Cerebellar cortex (tissue), 1 donor: ENCODE data around the gene LRRN3.
A peak's percentile ranks its signal among the peaks of the same experiment; 100 is the strongest.

ENCODE experiments used
- DNase-seq: peaks from one replicate; pipeline ENCODE4 v3.0.0-alpha.2; 2015; ENCODE audit warnings: low spot score

The LRRN3 gene

GRCh38 chr7:111105269-111105668 lies 14.3 kb downstream of the LRRN3 start:
- no peak for DNase-seq

GRCh38 chr7:111107579-111107978 lies 16.7 kb downstream of the LRRN3 start:
- DNase-seq, result no peak

GRCh38 chr7:111108000-111108399 lies 17.1 kb downstream of the LRRN3 start:
- DNase-seq, result no peak

DNA sequence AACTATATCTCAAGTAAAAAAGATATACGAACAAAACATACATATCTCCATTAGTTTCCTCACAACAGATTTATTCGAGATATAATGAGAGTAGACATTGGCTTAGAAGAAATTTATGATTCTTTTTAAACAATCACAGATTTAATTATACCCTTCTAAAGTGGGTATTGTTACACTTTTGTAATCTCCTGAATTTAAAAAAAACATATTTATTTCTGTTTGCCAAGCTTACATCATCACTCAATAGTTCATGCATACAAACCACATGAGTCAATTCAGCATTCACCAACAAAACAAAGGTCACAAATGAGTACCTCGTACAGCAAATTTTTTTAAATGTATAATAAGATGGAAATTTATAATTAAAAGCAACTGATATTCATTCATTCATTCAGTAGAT lies 17.6 kb downstream of the LRRN3 start:
- no peak for DNase-seq

- no peak for DNase-seq
These were observed 21.5 kb downstream of the LRRN3 start for GRCh38 chr7:111112439-111112838.

GRCh38 chr7:111113263-111114017 lies 22.5 kb downstream of the LRRN3 start:
- no peak for DNase-seq

GRCh38 chr7:111115966-111116365 lies 25.0 kb downstream of the LRRN3 start:
- DNase-seq, result no peak

GRCh38 chr7:111126987-111127386 lies 36.1 kb downstream of the LRRN3 start:
- DNase-seq, result no peak

GRCh38 chr7:111129435-111129834 lies 38.5 kb downstream of the LRRN3 start:
- DNase-seq, result no peak

- DNase-seq, result no peak
These were observed 41.9 kb downstream of the LRRN3 start for GRCh38 chr7:111132833-111133232.

- no peak for DNase-seq
These were observed 46.6 kb downstream of the LRRN3 start for GRCh38 chr7:111137296-111138192.

GRCh38 chr7:111138193-111138569 lies 47.3 kb downstream of the LRRN3 start:
- DNase-seq, result peak; percentile 51

DNA sequence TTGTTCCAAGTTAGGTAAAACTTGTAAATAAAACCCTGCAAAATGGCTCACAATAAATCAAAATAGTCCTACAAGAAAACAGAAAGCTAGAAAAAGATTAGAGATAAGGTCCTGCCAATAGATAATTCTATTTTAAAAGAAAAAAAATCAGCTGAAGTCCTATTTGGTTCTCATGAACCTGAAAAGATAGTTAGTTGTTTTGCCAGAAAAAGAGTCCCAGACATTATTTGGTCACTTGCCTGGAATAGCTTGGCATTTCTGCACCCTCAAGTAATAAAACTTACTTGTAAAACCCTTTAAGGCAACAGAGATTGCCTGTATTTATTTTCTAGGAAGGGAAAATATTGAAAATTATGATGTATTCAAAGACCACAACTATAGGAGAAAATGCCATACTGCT lies 47.7 kb downstream of the LRRN3 start:
- no peak for DNase-seq

- DNase-seq, result peak; percentile 78
These were observed 49.4 kb downstream of the LRRN3 start for GRCh38 chr7:111140091-111140865.

DNA sequence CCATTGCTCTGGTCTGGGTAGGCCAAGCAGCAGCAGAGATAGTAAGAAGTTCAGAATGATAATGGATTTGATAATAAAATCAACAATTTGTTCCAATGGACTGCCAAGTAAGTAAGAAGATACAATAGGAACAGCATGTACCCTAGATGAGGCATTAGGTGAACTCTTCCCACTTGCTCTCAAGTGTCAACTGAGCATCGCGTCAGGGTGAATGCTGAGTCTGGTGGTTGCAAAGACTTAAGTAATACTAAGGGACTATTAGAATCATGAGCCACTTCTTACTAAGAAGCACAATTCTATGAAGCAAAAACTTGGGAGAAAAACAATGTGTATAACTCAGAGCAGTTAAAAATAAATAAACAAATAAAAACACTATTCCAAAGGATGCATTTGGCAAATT lies 54.5 kb downstream of the LRRN3 start:
- DNase-seq, result no peak

- DNase-seq, result no peak
These were observed 55.2 kb downstream of the LRRN3 start for GRCh38 chr7:111146136-111146535.

DNA sequence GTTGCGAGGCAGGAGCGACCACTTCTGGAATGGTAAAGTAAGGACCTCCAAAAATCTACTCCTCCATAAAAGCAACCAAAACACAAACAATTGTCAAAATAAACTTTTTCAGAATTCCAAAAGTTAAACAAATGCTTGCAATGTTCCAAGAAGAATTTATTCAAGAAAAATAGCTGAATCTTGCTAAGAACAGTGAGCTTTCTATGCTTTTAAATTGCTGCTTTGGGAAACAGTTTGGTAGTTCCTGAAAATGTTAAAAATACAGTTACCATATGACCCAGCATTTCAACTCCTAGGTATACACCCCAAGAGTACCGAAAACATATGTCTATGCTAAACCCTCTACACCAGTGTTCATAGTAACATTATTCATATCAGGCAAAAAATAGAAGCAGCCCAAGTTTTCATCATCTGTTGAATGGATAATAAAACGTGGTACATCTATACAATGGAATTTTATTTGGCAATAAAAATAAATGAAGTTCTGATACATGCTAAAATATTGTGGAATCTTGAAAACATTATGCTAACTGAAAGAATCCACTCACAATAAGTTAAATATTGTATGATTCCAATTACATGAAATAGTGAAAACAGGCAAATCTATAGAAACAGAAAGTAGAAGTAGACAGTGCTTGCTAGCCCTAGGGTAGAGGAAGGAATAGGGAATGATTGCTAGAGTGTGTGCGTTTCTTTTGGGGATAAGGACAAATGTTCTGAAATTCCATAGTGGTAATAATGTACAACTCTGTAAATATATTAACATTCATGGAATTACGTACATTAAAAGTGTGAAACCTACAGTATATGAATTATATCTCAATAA lies 57.0 kb downstream of the LRRN3 start:
- DNase-seq, result no peak

- DNase-seq, result no peak
These were observed 59.8 kb downstream of the LRRN3 start for GRCh38 chr7:111150709-111151108.

DNA sequence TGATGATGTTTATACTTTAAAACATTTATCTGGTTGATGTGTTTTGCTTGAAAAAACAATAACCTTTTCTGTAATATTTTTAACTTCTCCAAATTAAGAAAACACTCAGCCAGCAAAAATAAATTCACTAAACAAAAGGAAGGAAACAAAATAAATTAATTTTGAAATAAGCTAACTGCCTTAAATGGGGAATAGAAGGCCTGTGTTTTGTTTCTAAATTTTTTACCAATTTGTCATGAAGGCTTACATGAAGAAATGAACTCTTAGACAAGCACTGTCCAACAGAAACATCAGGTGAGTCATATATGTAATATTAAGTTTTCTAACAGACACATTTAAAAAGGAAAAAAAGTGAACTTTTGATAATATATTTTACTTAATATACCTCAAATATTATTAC lies 68.5 kb downstream of the LRRN3 start:
- no peak for DNase-seq

DNA sequence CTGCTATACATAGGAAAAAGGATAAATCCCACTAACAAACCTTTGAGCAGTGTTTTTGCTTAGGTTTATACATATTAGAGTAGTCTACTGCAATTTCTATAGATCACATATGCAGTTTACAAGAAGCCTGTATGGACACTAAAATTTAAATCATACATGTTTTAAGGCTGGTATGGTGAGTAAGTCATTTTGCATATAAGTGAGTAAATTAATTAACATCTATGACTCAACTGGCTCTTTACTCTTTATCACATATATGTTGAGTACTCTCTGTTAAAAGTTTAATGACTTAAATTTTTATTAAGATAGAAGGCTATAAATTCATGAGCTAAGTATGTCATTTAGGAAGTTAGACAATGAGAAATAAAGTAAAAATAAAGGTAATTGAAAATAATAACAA lies 69.4 kb downstream of the LRRN3 start:
- DNase-seq, result no peak

DNA sequence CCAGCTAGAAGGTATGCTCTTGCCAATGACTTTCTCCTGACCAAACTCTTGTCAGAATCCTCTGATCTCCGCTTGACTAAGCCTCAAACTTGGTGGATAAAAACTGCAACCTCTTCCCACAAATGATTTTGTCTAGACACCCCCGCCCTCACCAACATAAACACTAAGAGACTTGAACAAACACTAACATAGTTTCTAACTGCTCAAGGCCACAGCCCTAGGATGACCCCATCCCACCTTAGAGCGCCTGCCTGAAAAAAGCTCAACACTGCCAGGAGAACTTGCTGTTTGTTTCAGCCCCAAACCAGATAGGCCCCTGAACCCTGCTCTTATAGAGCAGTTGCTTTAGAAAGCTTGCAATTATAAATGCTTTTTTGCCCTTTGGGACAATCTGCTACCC lies 71.8 kb downstream of the LRRN3 start:
- DNase-seq, result no peak

GRCh38 chr7:111164442-111164841 lies 73.5 kb downstream of the LRRN3 start:
- peak; percentile 23 for DNase-seq
